B cell (primary cell): ENCODE measurements around the gene CDYL2. TPM values are rescaled to one million over a fixed set of nuclear protein-coding genes. Genes with fewer than 3 reads are reported as not detected.

ENCODE experiments used
- ATAC-seq: fragments of 200-7000 bp; cut with Tn5 transposase; one replicate; pipeline ENCODE4 v1.10.0; 2021; ENCODE audit warnings: low read depth, mild to moderate bottlenecking, moderate number of reproducible peaks, moderate library complexity
- CTCF ChIA-PET: fragments of 350-600 bp; sonication (Branson Sonifier 250); formaldehyde crosslinking; loops from one replicate; lab custom pipeline; 2021; ENCODE audit warnings: antibody characterized with exemption, inconsistent platforms; lab: Charles Lee
- POLR2A ChIA-PET: fragments of 350-600 bp; sonication (Branson Sonifier 250); formaldehyde crosslinking; loops from one replicate; lab custom pipeline; 2021; ENCODE audit warnings: antibody characterized with exemption; lab: Charles Lee
- DNase-seq: peaks from one replicate; pipeline ENCODE4 v3.0.0; 2013
- H2AFZ ChIP-seq: 2 replicates; pipeline ENCODE4 v1.6.1; 2012; ENCODE audit warnings: mild to moderate bottlenecking, low read depth, low read length; ENCODE audit not compliant: insufficient read depth, poor library complexity, severe bottlenecking
- H3K27ac ChIP-seq, 2 donors: 1 replicate in 1 of 2; 2 replicates in 1 of 2; pipeline ENCODE4 v1.5.1; 2012 to 2013; ENCODE audit warnings: low read length in 2 of 2, mild to moderate bottlenecking in 2 of 2, moderate library complexity in 1 of 2
- H3K27me3 ChIP-seq, 4 experiments: fragments of 200-600 bp in 1 of 4; sonication (generic) in 1 of 4; replicated peaks in 1 of 4; 1 replicate in 2 of 4; 2 replicates in 2 of 4; pipeline versions ENCODE4 v1.6.1 to v1.7.0; 2013 to 2016; ENCODE audit warnings: low read length in 3 of 4, mild to moderate bottlenecking in 2 of 4, mixed read lengths in 1 of 4, moderate library complexity in 1 of 4; ENCODE audit not compliant: insufficient read depth in 4 of 4, control insufficient read depth in 3 of 4; ENCODE audit errors: control extremely low read depth in 1 of 4
- H3K36me3 ChIP-seq, 2 experiments: replicated peaks in 1 of 2; 1 replicate in 1 of 2; 2 replicates in 1 of 2; pipeline versions ENCODE4 v1.6.1 to v1.7.1; 2013; ENCODE audit warnings: low read length in 1 of 2; ENCODE audit not compliant: insufficient read depth in 2 of 2, control insufficient read depth in 1 of 2; ENCODE audit errors: control extremely low read depth in 1 of 2, extremely low read depth in 1 of 2
- H3K4me1 ChIP-seq, 2 donors: fragments of 200-600 bp in 1 of 2; sonication (generic) in 1 of 2; 1 replicate in 1 of 2; 2 replicates in 1 of 2; pipeline versions ENCODE4 v1.5.1 to v1.6.1; 2013 to 2017; ENCODE audit warnings: low read length in 2 of 2; ENCODE audit not compliant: control insufficient read depth in 2 of 2, insufficient read depth in 2 of 2
- H3K4me2 ChIP-seq: replicated peaks from 2 replicates; pipeline ENCODE3; 2012; ENCODE audit warnings: mild to moderate bottlenecking, low read depth, low read length; ENCODE audit not compliant: poor library complexity, severe bottlenecking
- H3K4me3 ChIP-seq, 5 experiments: fragments of 200-600 bp in 1 of 5; sonication (generic) in 1 of 5; 1 replicate in 3 of 5; 2 replicates in 2 of 5; pipeline versions ENCODE4 v1.5.1 to v1.7.0; 2011 to 2016; ENCODE audit warnings: low read length in 4 of 5, mild to moderate bottlenecking in 4 of 5, low read depth in 2 of 5, control low read depth in 1 of 5, moderate library complexity in 1 of 5; ENCODE audit not compliant: insufficient read depth in 1 of 5; ENCODE audit errors: control extremely low read depth in 1 of 5, extremely low read depth in 1 of 5
- H3K79me2 ChIP-seq: fragments of 200-600 bp; sonication (generic); one replicate; pipeline ENCODE4 v1.6.0; 2016; ENCODE audit warnings: low read length; ENCODE audit not compliant: control insufficient read depth, insufficient read depth
- H3K9ac ChIP-seq: fragments of 200-600 bp; sonication (generic); 2 replicates; pipeline ENCODE4 v1.6.1; 2017; ENCODE audit warnings: mild to moderate bottlenecking, low read length, moderate library complexity
- H3K9me3 ChIP-seq, 3 donors: one replicate each; pipeline versions ENCODE4 v1.6.1 to v1.7.1; 2013; ENCODE audit warnings: low read length in 2 of 3; ENCODE audit not compliant: control insufficient read depth in 2 of 3, insufficient read depth in 1 of 3; ENCODE audit errors: control extremely low read depth in 1 of 3
- H4K20me1 ChIP-seq: 2 replicates; pipeline ENCODE4 v1.6.0; 2012; ENCODE audit warnings: mild to moderate bottlenecking, low read length; ENCODE audit not compliant: insufficient read depth, control insufficient read depth, poor library complexity, severe bottlenecking
- H3K27ac Mint-ChIP-seq: one replicate; pipeline ENCODE4 v1.8.0; 2021; ENCODE audit warnings: mixed read lengths
- H3K27me3 Mint-ChIP-seq: one replicate; pipeline ENCODE4 v1.8.0; 2021; ENCODE audit warnings: mixed read lengths
- H3K4me1 Mint-ChIP-seq: one replicate; pipeline ENCODE4 v1.8.0; 2021; ENCODE audit warnings: mixed read lengths
- H3K4me3 Mint-ChIP-seq: one replicate; pipeline ENCODE4 v1.8.0; 2021; ENCODE audit warnings: mixed read lengths
- H3K9me3 Mint-ChIP-seq: one replicate; pipeline ENCODE4 v1.8.0; 2022; ENCODE audit warnings: mixed read lengths; ENCODE audit not compliant: insufficient read depth
- EZH2 ChIP-seq: IDR thresholded peaks from 2 replicates; pipeline ENCODE4 v1.6.1; 2012; ENCODE audit warnings: borderline replicate concordance, low read depth, mild to moderate bottlenecking, moderate library complexity, low read length; ENCODE audit not compliant: insufficient read depth, poor library complexity, severe bottlenecking
- WGBS: methylation state at CpG from one replicate; pipeline ENCODE4 v1.1.5; 2013; ENCODE audit warnings: missing lambda C conversion rate; ENCODE audit not compliant: insufficient coverage; 5-methylcytosine and 5-hydroxymethylcytosine counted together
- intact Hi-C: fragments of 100-400 bp; cut with micrococcal nuclease; formaldehyde crosslinking; loops from one replicate; pipeline ENCODE4 v1.10.0; 2022
- polyA plus RNA-seq: library from polyadenylated mRNA; depleted of rRNA; stranded (reverse); fragments of >200 nt; gene quantifications from 2 replicates; pipeline ENCODE4 v1.2.3, GENCODE V29; 2012
- total RNA-seq, 2 donors: library from RNA; stranded (reverse); fragments of 120-200 nt in 1 of 2; gene quantifications; 1 replicate in 1 of 2; 2 replicates in 1 of 2; pipeline versions ENCODE4 v1.2.3 to v1.2.4, GENCODE V29; 2013 to 2022
- TF ChIP-seq, protein P1 (sequence below): fragments of 200-600 bp; IDR thresholded peaks from one replicate; pipeline ENCODE4 v1.8.0; 2022; ENCODE audit warnings: antibody characterized with exemption, mild to moderate bottlenecking

Gene CDYL2
- total and polyA plus RNA-seq, 2 donors (not counting 1 experiment from before 2014, with no cell fraction given), result 0.66 to 6.6 TPM

DNA sequence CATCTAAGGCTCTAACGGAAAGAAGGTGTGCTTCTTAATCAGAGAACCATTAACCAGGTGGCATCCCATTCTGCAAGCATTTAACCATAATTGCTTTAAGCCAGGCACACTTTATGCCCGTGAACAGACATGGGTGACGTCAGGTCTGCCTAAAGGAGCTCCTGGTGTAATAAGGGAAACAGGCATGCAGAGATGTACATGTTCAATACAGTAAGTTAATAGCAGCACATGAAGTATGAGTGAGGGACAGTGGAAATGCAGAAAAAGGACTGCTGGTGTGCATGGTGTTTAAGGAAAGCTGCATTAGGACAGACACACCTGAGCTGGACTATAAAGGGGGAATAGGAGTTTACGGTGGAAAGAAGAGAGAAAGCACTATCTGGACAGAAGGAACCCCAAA is 245.0 kb downstream of the CDYL2 start:
- H3K9me3 Mint-ChIP-seq, result no peaks in the 10 kb centered on the region
- no peak for ATAC-seq
- H3K27me3 Mint-ChIP-seq, result no peaks in the 10 kb centered on the region
- 57% methylated on average over 4 of the region's 4 CpGs for WGBS
- H3K4me1 Mint-ChIP-seq, result peaks cover under 1% of the 10 kb centered on the region
- ChIA-PET POLR2A (no interaction called here), CTCF (no interaction called here)
- Histone ChIP-seq H3K27me3 (no peaks in the 10 kb centered on the region), H2AFZ (no peak overlapping the region), H3K79me2 (no peaks in the 10 kb centered on the region), H4K20me1 (no peaks in the 10 kb centered on the region), H3K9me3 (no peaks in the 10 kb centered on the region), H3K4me3 (no peak overlapping the region), H3K36me3 (no peaks in the 10 kb centered on the region), H3K9ac (no peak overlapping the region), H3K27ac (no peak overlapping the region), H3K4me1 (no peaks in the 10 kb centered on the region), H3K4me2 (no peak overlapping the region)
- no peak overlapping the region for H3K27ac Mint-ChIP-seq
- no peak for TF ChIP-seq EZH2
- TF ChIP-seq, protein P1, sequence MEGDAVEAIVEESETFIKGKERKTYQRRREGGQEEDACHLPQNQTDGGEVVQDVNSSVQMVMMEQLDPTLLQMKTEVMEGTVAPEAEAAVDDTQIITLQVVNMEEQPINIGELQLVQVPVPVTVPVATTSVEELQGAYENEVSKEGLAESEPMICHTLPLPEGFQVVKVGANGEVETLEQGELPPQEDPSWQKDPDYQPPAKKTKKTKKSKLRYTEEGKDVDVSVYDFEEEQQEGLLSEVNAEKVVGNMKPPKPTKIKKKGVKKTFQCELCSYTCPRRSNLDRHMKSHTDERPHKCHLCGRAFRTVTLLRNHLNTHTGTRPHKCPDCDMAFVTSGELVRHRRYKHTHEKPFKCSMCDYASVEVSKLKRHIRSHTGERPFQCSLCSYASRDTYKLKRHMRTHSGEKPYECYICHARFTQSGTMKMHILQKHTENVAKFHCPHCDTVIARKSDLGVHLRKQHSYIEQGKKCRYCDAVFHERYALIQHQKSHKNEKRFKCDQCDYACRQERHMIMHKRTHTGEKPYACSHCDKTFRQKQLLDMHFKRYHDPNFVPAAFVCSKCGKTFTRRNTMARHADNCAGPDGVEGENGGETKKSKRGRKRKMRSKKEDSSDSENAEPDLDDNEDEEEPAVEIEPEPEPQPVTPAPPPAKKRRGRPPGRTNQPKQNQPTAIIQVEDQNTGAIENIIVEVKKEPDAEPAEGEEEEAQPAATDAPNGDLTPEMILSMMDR, result no peak
- intact Hi-C loops, result no loop called here
- no peak for DNase-seq
- no peak overlapping the region for H3K4me3 Mint-ChIP-seq

DNA sequence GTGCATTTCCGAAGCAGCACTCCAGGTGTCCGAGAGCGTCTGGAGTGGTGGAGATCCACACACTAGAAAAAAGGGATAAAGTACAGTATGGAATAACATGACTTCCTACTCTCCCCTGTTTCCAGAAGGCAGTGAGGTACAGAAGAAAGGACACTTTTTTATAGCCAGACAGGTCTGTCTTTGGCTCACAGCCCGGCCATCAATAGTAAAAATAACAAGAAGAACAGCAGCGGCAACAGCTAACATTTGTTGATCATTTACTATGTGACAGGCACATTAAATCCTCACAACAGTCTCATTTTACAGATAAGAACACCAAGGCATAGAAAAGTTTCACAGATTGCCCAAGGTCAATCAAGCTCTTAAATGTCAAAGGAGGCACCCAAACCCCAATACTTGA is 247.4 kb downstream of the CDYL2 start:
- no peaks in the 10 kb centered on the region for H3K4me1 Mint-ChIP-seq
- H3K27me3 Mint-ChIP-seq, result no peaks in the 10 kb centered on the region
- no peaks in the 10 kb centered on the region for H3K9me3 Mint-ChIP-seq
- intact Hi-C loops, result no loop called here
- no peaks in the 10 kb centered on the region for H3K9me3 ChIP-seq
- H3K9ac ChIP-seq, result no peak overlapping the region
- no peaks in the 10 kb centered on the region for H3K79me2 ChIP-seq
- ChIA-PET POLR2A (no interaction called here), CTCF (interaction anchor here (0.6 kb wide), 1 partner anchor 300 kb away, joined by 4 read pairs; no protein-coding TSS in a partner anchor)
- no peak overlapping the region for H3K4me3 Mint-ChIP-seq
- H3K36me3 ChIP-seq, result no peaks in the 10 kb centered on the region
- WGBS, result 100% methylated on average over 2 of the region's 5 CpGs
- H3K4me1 ChIP-seq, result no peaks in the 10 kb centered on the region
- no peak overlapping the region for H3K27ac Mint-ChIP-seq
- no peaks in the 10 kb centered on the region for H3K27me3 ChIP-seq
- H4K20me1 ChIP-seq, result no peaks in the 10 kb centered on the region
- ATAC-seq, result no peak
- H3K27ac ChIP-seq, result no peak overlapping the region
- no peak overlapping the region for H3K4me3 ChIP-seq
- no peak overlapping the region for H2AFZ ChIP-seq
- DNase-seq, result no peak
- H3K4me2 ChIP-seq, result no peak overlapping the region
- TF ChIP-seq, protein P1, result no peak
- no peak for TF ChIP-seq EZH2
